GM19193 (cell line): Measurements from ENCODE around the gene PXDC1.

Experiments used
- POLR2A ChIP-seq: IDR thresholded peaks from 4 replicates; pipeline ENCODE4 v1.6.1; 2011; ENCODE audit not compliant: insufficient read depth, insufficient read length; ENCODE audit errors: extremely low read depth

The PXDC1 gene, protein sequence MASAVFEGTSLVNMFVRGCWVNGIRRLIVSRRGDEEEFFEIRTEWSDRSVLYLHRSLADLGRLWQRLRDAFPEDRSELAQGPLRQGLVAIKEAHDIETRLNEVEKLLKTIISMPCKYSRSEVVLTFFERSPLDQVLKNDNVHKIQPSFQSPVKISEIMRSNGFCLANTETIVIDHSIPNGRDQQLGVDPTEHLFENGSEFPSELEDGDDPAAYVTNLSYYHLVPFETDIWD

DNA sequence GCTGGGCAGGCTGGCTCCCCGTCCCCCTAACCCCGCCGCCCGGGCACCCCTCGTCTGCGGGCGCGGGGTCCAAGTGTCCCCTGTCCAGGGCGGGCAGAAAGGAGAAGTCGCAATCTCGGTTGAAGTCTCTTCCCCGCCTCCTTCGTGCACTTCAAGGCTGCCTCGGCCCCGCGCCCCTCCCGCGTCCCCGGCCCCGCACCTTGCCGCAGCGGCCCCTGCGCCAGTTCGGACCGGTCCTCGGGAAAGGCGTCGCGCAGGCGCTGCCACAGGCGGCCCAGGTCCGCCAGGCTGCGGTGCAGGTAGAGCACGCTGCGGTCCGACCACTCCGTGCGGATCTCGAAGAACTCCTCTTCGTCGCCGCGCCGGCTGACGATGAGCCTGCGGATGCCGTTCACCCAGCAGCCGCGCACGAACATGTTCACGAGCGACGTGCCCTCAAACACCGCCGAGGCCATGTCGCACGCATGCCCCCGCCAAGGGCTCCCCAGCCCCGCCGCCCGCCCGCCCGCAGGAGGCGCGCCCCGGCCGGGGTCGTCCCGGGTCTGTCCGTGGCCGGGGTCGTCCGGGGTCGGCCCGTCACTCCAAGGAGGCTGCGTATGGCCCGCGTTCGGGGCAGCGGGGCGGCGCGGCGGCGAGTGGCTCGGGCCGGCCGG lies at the start of gene PXDC1:
Gene PXDC1, minus strand, starts transcription at position 637 of the 653 bp plus-strand sequence. Its CDS starts 182 bp downstream, at position 455.
- no peak for TF ChIP-seq POLR2A

GRCh38 chr6:3800850-3801591 lies 49.5 kb upstream of the PXDC1 start:
- TF ChIP-seq POLR2A = no peak

DNA sequence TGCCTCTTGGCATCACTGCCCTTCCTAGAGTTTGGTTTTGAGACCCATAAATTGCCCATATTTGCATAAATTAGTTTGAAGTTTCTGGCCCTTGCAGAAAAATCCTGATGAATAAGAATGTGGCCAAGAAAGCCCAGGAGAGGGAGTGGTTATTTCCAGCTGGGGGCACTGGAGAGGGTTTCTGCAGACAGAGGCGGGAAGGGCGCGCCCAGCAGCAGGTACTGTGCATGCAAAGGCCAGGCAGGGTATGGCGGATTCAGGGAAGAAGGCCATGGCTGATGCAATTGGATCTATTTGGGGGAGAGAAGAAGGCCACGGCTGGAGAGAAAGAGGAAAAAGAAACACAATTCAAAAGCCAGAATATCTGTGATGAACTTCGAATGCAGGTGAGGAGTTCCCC lies 48.2 kb upstream of the PXDC1 start:
- no peak for TF ChIP-seq POLR2A

- no peak for TF ChIP-seq POLR2A
Measured at GRCh38 chr6:3798055-3798919, 46.8 kb upstream of the PXDC1 start.

DNA sequence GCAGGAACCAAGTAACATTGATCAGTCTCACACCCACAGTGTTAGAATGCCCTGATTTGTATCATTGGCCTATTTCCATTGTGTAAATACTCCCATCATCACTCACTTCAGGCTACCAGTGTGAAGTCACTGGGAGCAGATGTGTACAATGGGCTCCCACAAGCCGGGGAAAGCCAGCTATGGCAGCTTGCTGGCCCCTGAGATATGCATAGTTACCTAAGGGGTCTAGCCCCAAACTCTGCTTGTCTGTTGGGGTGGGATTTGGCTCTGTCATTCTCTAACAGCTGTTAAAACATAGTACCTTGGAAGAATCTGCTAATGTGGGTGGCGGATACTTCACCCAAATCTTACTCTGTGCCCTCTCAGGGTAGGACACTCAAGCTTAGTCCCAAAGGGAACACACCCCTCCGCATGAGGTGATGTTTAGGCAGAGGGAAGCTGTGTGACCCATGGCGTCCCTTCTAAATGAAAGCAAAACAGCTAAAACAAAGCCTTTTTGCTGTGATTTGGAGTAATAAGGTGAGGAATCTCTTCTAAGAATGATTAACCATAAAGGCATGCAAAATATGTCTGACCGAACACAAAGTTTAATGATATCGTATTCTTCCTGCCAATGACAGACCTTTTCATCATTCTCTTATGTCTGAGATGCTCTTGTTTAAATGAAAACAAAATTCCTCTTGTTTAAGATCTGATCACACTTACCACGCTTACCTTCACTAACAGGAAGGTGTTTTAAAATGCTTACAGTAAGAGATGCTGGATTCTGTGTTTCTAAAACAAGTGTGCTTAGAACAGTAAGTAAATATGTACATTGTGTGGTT lies 45.9 kb upstream of the PXDC1 start:
- TF ChIP-seq POLR2A = no peak

DNA sequence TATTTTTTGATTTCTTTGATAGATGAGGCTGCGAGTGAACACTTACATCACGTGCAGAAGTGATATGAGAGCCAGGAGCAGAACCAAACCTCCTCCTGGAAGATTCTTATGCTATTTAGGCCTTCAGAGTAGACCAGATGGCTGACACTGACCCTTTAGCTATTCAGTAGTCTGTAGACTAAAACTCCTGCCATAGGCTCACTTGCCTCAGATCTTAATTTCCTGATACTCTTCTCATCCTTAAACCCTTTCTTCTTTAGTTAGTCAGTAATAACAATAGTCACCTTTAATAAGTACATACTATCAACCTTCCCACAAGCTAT lies 45.2 kb upstream of the PXDC1 start:
- TF ChIP-seq POLR2A = no peak

GRCh38 chr6:3795836-3796718 lies 44.6 kb upstream of the PXDC1 start:
- no peak for TF ChIP-seq POLR2A

DNA sequence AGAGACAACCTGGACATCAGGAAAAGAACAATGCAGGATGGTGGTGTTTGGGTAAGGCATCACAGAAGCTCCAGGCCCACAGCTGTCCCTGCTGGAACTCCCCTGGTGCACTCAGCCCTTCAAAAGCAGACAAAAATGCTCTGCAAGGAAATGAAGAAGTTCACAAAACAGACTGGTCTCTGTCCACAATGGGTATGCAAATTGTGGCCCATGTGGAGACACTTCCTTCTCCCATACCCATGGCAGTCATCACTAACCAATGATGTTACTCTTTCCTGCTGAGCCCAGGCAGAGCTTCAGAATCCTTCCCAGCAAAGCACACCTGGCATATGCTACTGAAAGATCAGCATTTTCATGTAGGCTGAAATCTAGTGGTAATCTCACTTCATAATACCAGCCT lies 42.6 kb upstream of the PXDC1 start:
- TF ChIP-seq POLR2A = no peak

- TF ChIP-seq POLR2A = no peak
Measured at GRCh38 chr6:3793545-3793944, 42.0 kb upstream of the PXDC1 start.

DNA sequence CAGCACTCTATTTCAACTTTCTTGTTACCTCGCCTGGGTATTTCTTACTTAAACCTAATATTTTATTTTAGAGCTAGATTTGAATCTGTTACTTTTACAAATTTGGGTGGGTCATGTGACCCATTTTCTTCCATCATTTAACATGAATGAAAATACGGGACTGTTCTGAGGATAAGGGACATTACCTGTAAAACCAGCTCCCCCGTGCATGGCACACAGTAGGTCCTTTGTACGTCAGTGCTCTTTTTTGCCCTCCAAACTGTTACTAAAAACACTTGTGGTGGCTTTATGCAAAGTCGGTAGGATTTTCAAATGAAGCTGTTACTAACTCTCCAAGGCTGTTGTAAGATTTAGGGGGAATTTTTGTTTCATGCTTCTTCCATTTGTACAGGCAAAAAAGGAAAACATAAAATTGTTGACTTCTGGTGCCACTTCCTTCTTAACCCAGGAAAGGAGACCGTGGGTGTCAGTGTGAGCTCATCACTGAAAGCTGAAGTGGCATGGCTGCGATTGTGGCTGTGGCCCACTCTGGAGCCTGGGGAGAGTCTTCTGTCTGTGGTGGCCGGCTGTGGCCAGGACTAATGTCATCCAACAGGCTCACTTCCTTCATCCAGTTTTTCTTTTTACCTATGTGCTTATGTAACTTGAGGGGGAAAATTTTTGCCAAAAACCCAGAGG lies 40.2 kb upstream of the PXDC1 start:
- TF ChIP-seq POLR2A = no peak

DNA sequence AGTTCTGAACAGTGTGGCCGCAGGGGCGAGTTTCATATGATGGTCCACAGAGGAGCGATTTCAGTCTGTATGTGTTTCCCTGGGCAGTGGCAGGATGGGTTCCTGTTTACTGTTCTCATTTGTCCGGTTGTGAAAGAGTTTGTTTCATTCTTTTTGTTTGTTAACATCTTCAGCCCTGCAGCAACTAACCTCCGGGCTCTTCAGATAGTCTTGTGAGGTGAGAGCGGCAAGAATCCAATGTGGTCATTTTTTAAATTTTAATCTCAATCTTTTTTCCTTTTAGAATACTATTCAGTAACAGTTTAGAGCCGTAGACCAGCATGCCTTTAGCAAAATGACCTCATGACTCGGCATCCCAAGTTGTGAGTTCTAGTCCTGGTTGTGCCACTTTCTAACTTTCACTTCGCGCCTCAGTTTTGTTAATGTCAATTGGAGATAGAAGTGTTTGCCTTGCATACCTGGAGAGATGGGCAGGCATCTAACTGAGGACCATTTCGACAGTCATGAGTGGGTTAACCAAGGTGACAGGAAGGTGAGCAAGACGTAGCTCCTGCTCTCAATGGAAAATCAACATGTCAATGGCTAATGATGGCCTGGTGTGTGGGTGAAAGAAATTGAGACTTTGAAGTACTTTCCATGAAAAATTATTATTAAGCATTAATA lies 38.5 kb upstream of the PXDC1 start:
- TF ChIP-seq POLR2A = no peak

- TF ChIP-seq POLR2A = no peak
Measured at GRCh38 chr6:3789018-3789895, 37.7 kb upstream of the PXDC1 start.
